Gastrocnemius medialis (tissue), 4 donors: ENCODE measurements around the gene FRK.

ENCODE experiments used
- CTCF ChIP-seq, 5 experiments: fragments of 450-650 bp in 3 of 5; fragments of 200-600 bp in 2 of 5; sonication (generic) in 2 of 5; IDR thresholded peaks in 4 of 5; conservative IDR thresholded peaks in 1 of 5; 1 replicate in 4 of 5; 2 replicates in 1 of 5; pipeline ENCODE4 v1.5.1; 2016 to 2019; ENCODE audit warnings: antibody characterized with exemption in 5 of 5, mild to moderate bottlenecking in 3 of 5, moderate library complexity in 3 of 5
- POLR2A ChIP-seq, 2 donors: fragments of 450-650 bp; IDR thresholded peaks; one replicate each; pipeline ENCODE4 v1.6.1; 2017; ENCODE audit warnings: antibody characterized with exemption in 2 of 2, mild to moderate bottlenecking in 2 of 2, moderate library complexity in 2 of 2

- TF ChIP-seq POLR2A (IDR thresholded peaks at IDR 0.05) (no peak), CTCF (IDR thresholded peaks at IDR 0.05 in 4 of 5, conservative IDR thresholded peaks at IDR 0.05 in 1 of 5) (no peak)
These were observed 88.9 kb downstream of the FRK start for GRCh38 chr6:115971785-115972184.
